ENCODE results near the gene LRR1.

DNA sequence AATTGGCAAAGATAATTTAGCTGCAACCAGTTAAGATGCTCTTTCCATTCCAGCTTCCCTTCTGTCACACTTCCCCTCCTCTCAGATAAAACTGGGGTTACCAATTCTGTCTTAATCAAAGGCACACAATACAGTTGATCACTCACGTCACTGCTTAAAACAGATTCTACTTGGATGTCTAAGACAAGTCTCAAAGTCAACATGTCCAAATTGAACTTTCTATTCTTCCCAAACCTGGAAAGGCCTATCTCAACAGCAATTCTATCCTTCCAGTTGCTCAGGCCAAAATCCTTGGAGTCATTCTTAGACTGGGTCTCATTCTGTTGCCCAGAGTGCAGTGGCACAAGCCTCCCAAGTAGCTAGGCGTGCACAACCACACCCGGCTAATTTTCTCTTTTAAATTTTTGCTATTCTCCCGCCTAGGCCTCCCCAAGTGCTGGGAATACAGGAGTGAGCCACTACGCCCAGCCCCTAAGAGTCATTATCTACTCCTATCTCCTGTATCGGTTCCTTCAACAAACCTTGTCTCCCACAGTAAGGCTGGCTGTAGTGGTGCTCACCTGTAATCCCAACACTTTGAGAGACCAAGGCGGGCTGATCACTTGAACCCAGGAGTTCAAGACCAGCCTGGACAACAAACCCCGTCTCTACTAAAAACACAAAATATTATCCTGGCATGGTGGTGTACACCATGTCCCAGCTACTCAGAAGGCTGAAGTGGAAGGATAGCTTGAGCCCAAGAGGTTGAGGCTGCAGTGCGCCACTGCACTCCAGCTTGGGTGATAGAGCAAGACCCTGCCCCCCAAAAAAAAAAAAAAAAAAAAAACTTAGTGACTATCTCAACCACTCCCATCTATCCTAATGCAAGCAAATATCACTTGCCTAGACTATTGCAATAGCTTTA, 17.3 kb upstream of the LRR1 start:
- no peak for TF ChIP-seq POLR2A (IDR thresholded peaks at IDR 0.05)
- TF ChIP-seq CTCF (IDR thresholded peaks at IDR 0.05): no peak
- TF ChIP-seq EP300 (IDR thresholded peaks at IDR 0.05): no peak

All from ovary (tissue), 3 donors.